ENCODE data around the gene EYA4. TPM values are rescaled to one million over a fixed set of nuclear protein-coding genes. Genes with fewer than 3 reads are reported as not detected.

The EYA4 gene
- total RNA-seq, 2 experiments from 2014 or later: not detected

GRCh38 chr6:133504761-133505160 is 263.6 kb downstream of the EYA4 start:
- DNase-seq: no peak
- H3K4me1 Mint-ChIP-seq (ENCODE audit: low read depth): no peaks in the 10 kb centered on the region
- H3K4me3 Mint-ChIP-seq: no peak overlapping the region
- no peaks in the 10 kb centered on the region for H3K36me3 Mint-ChIP-seq
- peaks cover 3% of the 10 kb centered on the region for H3K27me3 Mint-ChIP-seq
- no peaks in the 10 kb centered on the region for H3K9me3 Mint-ChIP-seq
- ChIA-PET POLR2A (no interaction called here), CTCF (interaction anchor here (0.7 kb wide), 1 partner anchor 80 kb away, joined by 3 read pairs; no protein-coding TSS in a partner anchor)
- intact Hi-C loops (cut with micrococcal nuclease): no loop called here
- H3K27ac Mint-ChIP-seq: no peak overlapping the region

- no peaks in the 10 kb centered on the region for H3K4me1 Mint-ChIP-seq (ENCODE audit: low read depth)
- H3K36me3 Mint-ChIP-seq: no peaks in the 10 kb centered on the region
- H3K27ac Mint-ChIP-seq: no peak overlapping the region
- peaks cover under 1% of the 10 kb centered on the region for H3K27me3 Mint-ChIP-seq
- intact Hi-C loops (cut with micrococcal nuclease): no loop called here
- no peaks in the 10 kb centered on the region for H3K9me3 Mint-ChIP-seq
- no peak overlapping the region for H3K4me3 Mint-ChIP-seq
- CTCF ChIA-PET: no interaction called here
- no peak for DNase-seq
- POLR2A ChIA-PET: no interaction called here
These were observed 264.5 kb downstream of the EYA4 start for GRCh38 chr6:133505681-133506080.

DNA sequence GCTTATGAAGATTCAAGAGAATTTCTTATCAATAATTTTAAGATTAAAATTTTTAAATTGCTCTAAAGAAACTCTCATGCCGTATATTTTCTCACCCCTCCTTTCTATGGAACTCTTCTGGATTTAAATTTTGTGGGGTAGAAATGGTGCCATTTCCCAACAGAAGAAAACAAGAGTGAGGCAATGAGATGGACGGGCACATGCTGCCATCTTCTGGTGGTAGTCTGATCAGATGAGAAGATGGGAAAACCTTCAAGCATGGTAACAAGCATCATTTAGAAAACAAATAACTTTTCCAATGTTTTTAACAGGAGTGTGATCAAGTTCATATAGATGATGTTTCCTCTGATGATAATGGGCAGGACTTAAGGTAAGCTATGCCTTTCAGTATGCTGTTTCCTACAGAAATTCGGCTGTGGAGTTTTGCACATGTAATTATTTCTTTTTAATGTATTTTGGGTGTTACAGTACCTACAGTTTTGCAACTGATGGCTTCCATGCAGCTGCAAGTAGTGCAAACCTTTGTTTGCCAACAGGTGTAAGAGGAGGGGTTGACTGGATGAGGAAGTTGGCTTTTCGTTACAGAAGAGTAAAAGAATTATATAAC is 271.4 kb downstream of the EYA4 start:
- peak; percentile 46 for DNase-seq
- no peak overlapping the region for H3K27ac Mint-ChIP-seq
- no peaks in the 10 kb centered on the region for H3K4me1 Mint-ChIP-seq (ENCODE audit: low read depth)
- no peaks in the 10 kb centered on the region for H3K9me3 Mint-ChIP-seq
- no peaks in the 10 kb centered on the region for H3K36me3 Mint-ChIP-seq
- POLR2A ChIA-PET: no interaction called here
- H3K4me3 Mint-ChIP-seq: no peak overlapping the region
- CTCF ChIA-PET: interaction anchor here (1.0 kb wide), 1 partner anchor 550 kb away, joined by 5 read pairs; no protein-coding TSS in a partner anchor
- no peaks in the 10 kb centered on the region for H3K27me3 Mint-ChIP-seq
- intact Hi-C loops (cut with micrococcal nuclease): loop anchor here (2.0 to 5.0 kb wide), 3 partner anchors 330 to 982 kb away; no protein-coding TSS in a partner anchor

GRCh38 chr6:133523816-133524215 is 282.7 kb downstream of the EYA4 start:
- Mint-ChIP-seq H3K36me3 (no peaks in the 10 kb centered on the region), H3K9me3 (no peaks in the 10 kb centered on the region), H3K4me3 (no peak overlapping the region), H3K4me1 (ENCODE audit: low read depth) (no peaks in the 10 kb centered on the region), H3K27me3 (peaks cover 4% of the 10 kb centered on the region), H3K27ac (no peak overlapping the region)
- DNase-seq: no peak
- POLR2A ChIA-PET: no interaction called here
- CTCF ChIA-PET: no interaction called here
- intact Hi-C loops (cut with micrococcal nuclease): no loop called here

DNA sequence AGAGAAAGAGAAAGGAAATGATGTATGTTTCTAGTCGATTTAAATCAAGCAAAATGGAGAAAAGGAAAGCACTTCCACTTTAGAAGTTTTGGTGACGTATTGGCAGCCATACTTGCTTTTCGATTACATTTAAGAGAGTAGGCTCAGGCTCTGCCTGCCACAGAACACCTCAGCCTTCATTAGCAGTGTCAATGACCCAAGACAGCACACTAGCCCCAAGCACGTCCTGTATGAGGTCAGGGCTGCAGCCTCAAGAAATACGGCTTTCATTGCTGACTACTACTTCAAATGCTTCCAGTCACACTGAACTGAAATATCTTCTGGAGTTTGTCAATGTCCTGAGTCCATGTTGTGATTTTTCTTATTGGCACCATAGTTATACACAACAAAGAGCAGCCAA is 285.3 kb downstream of the EYA4 start:
- intact Hi-C loops (cut with micrococcal nuclease): no loop called here
- no peak overlapping the region for H3K4me3 Mint-ChIP-seq
- ChIA-PET CTCF (no interaction called here), POLR2A (no interaction called here)
- H3K4me1 Mint-ChIP-seq (ENCODE audit: low read depth): no peaks in the 10 kb centered on the region
- H3K27me3 Mint-ChIP-seq: peaks cover 4% of the 10 kb centered on the region
- H3K36me3 Mint-ChIP-seq: no peaks in the 10 kb centered on the region
- H3K9me3 Mint-ChIP-seq: no peaks in the 10 kb centered on the region
- no peak for DNase-seq
- H3K27ac Mint-ChIP-seq: no peak overlapping the region

- CTCF ChIA-PET: no interaction called here
- H3K27me3 Mint-ChIP-seq: peaks cover 4% of the 10 kb centered on the region
- intact Hi-C loops (cut with micrococcal nuclease): no loop called here
- H3K36me3 Mint-ChIP-seq: no peaks in the 10 kb centered on the region
- no peak for DNase-seq
- H3K4me3 Mint-ChIP-seq: no peak overlapping the region
- no peak overlapping the region for H3K27ac Mint-ChIP-seq
- POLR2A ChIA-PET: no interaction called here
- H3K4me1 Mint-ChIP-seq (ENCODE audit: low read depth): no peaks in the 10 kb centered on the region
- H3K9me3 Mint-ChIP-seq: no peaks in the 10 kb centered on the region
These were observed 287.4 kb downstream of the EYA4 start for GRCh38 chr6:133528566-133528965.

- Mint-ChIP-seq H3K27me3 (peaks cover 5% of the 10 kb centered on the region), H3K36me3 (no peaks in the 10 kb centered on the region), H3K4me1 (ENCODE audit: low read depth) (no peaks in the 10 kb centered on the region), H3K4me3 (no peak overlapping the region), H3K9me3 (no peaks in the 10 kb centered on the region), H3K27ac (no peak overlapping the region)
- intact Hi-C loops (cut with micrococcal nuclease): no loop called here
- no peak for DNase-seq
- ChIA-PET POLR2A (no interaction called here), CTCF (no interaction called here)
These were observed 291.8 kb downstream of the EYA4 start for GRCh38 chr6:133532908-133533307.

DNA sequence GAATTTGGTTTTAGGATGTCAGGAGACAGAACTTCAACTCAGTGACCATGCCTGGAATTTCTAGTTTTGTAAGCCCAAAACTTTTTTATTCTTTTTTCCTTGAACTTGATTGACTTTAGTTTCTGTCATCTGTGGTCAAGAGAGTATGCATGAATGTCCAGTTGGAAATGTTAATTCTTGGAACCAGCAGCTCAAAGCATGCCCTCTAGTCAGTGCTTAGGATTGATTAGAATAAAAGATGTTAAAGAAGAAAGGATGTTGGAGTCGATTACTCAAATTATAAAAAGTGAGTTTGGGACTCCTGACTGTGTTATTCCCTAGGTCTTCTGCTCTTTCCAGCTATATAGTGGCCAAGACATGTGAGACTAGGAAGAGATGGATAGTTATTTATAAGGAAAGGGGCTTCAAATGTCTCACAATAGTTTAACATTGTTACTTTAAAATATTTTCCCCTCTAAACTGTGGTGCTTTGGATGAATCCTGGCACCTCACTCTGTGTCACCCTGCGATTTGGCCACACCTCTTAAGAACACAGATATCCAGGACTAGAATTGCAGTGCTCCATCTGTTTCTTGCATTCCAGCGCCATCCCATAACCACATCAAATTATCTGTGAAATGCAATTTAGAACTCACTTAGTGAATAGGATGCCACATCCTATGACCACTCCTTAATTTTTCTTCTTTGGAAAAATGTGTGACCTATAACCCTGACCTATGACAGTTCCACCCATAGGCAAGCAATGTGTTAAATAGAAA is 298.5 kb downstream of the EYA4 start:
- POLR2A ChIA-PET: no interaction called here
- H3K36me3 Mint-ChIP-seq: no peaks in the 10 kb centered on the region
- CTCF ChIA-PET: no interaction called here
- H3K27me3 Mint-ChIP-seq: peaks cover 16% of the 10 kb centered on the region
- intact Hi-C loops (cut with micrococcal nuclease): no loop called here
- H3K4me3 Mint-ChIP-seq: no peak overlapping the region
- H3K9me3 Mint-ChIP-seq: no peaks in the 10 kb centered on the region
- H3K27ac Mint-ChIP-seq: no peak overlapping the region
- no peak for DNase-seq
- H3K4me1 Mint-ChIP-seq (ENCODE audit: low read depth): no peaks in the 10 kb centered on the region

GRCh38 chr6:133540361-133540760 is 299.2 kb downstream of the EYA4 start:
- no peaks in the 10 kb centered on the region for H3K36me3 Mint-ChIP-seq
- peaks cover 16% of the 10 kb centered on the region for H3K27me3 Mint-ChIP-seq
- no peak for DNase-seq
- no peaks in the 10 kb centered on the region for H3K4me1 Mint-ChIP-seq (ENCODE audit: low read depth)
- POLR2A ChIA-PET: no interaction called here
- H3K4me3 Mint-ChIP-seq: no peak overlapping the region
- intact Hi-C loops (cut with micrococcal nuclease): no loop called here
- no peaks in the 10 kb centered on the region for H3K9me3 Mint-ChIP-seq
- CTCF ChIA-PET: no interaction called here
- H3K27ac Mint-ChIP-seq: no peak overlapping the region

DNA sequence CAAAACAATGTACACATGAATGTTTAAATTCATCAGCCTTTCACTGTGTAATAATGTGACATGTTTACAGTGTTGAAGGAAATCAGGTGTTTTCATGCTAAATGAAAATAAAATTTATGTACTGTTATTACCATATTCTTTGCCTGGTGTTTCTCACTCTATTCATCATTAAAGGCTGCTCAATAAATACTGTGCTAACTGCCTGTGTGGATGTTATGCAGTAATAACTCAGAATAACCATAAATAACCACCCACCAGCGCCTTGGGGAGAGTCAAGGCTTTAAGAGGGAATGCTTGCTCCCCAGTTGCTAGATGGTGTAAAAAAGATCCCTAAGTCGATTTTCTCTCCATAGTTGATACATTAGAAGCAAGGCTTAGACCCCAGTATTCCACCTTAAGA is 299.9 kb downstream of the EYA4 start:
- H3K27me3 Mint-ChIP-seq: peaks cover 16% of the 10 kb centered on the region
- intact Hi-C loops (cut with micrococcal nuclease): no loop called here
- ChIA-PET CTCF (no interaction called here), POLR2A (no interaction called here)
- no peak overlapping the region for H3K27ac Mint-ChIP-seq
- no peak for DNase-seq
- no peaks in the 10 kb centered on the region for H3K36me3 Mint-ChIP-seq
- H3K4me1 Mint-ChIP-seq (ENCODE audit: low read depth): no peaks in the 10 kb centered on the region
- no peak overlapping the region for H3K4me3 Mint-ChIP-seq
- no peaks in the 10 kb centered on the region for H3K9me3 Mint-ChIP-seq

- POLR2A ChIA-PET: no interaction called here
- intact Hi-C loops (cut with micrococcal nuclease): no loop called here
- peak; percentile 20 for DNase-seq
- Mint-ChIP-seq H3K27ac (no peak overlapping the region), H3K4me3 (no peak overlapping the region), H3K9me3 (no peaks in the 10 kb centered on the region), H3K27me3 (peaks cover 13% of the 10 kb centered on the region), H3K4me1 (ENCODE audit: low read depth) (no peaks in the 10 kb centered on the region), H3K36me3 (no peaks in the 10 kb centered on the region)
- CTCF ChIA-PET: no interaction called here
These were observed 301.1 kb downstream of the EYA4 start for GRCh38 chr6:133542056-133542821.

- H3K27me3 Mint-ChIP-seq: peaks cover 6% of the 10 kb centered on the region
- ChIA-PET POLR2A (no interaction called here), CTCF (no interaction called here)
- no peak for DNase-seq
- intact Hi-C loops (cut with micrococcal nuclease): no loop called here
- no peak overlapping the region for H3K4me3 Mint-ChIP-seq
- H3K9me3 Mint-ChIP-seq: no peaks in the 10 kb centered on the region
- no peaks in the 10 kb centered on the region for H3K4me1 Mint-ChIP-seq (ENCODE audit: low read depth)
- H3K36me3 Mint-ChIP-seq: no peaks in the 10 kb centered on the region
- H3K27ac Mint-ChIP-seq: no peak overlapping the region
These were observed 303.3 kb downstream of the EYA4 start for GRCh38 chr6:133544419-133544818.

DNA sequence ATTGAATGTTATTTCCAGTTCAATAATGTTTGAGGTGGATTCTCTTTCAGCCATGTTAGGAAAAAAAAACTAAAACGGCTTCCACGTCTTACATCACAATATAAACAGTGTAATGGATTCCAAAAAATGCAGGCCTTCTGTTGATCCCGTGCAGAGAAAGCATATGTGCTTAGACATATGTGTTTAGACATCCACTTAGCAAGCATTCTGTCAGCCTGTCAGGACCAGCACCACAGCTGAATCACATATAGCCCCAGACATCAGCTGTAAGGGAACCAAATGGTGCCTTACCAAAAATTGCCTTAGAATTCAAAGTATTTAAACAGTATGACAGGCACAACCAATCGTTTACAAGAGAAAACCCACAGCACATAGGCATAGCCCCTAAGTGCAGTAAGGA is 304.9 kb downstream of the EYA4 start:
- no peaks in the 10 kb centered on the region for H3K36me3 Mint-ChIP-seq
- no peak for DNase-seq
- POLR2A ChIA-PET: no interaction called here

More for the DNA sequence above, 304.9 kb downstream of the EYA4 start:
- Mint-ChIP-seq H3K27ac (no peak overlapping the region), H3K4me1 (ENCODE audit: low read depth) (no peaks in the 10 kb centered on the region), H3K4me3 (no peak overlapping the region), H3K27me3 (peaks cover 6% of the 10 kb centered on the region), H3K9me3 (no peaks in the 10 kb centered on the region)
- intact Hi-C loops (cut with micrococcal nuclease): no loop called here
- CTCF ChIA-PET: no interaction called here
